CD1c-positive myeloid dendritic cell (primary cell): Measurements from ENCODE around the gene PAPOLG.

Experiments
- DNase-seq: peaks from one replicate; pipeline ENCODE4 v3.0.0-alpha.2; 2016; ENCODE audit errors: extremely low spot score

Gene PAPOLG

GRCh38 chr2:60756097-60757087 lies at the start of gene PAPOLG:
PAPOLG (plus strand) TSS chr2:60756268; CDS start chr2:60756479, 211 bp downstream.
- DNase-seq, result peak; percentile 96

- DNase-seq, result peak; percentile 88
Observed at GRCh38 chr2:60707750-60708371, 48.2 kb upstream of the PAPOLG start.

GRCh38 chr2:60708630-60709320 lies 47.3 kb upstream of the PAPOLG start:
- no peak for DNase-seq

GRCh38 chr2:60710707-60711106 lies 45.4 kb upstream of the PAPOLG start:
- DNase-seq, result peak; percentile 91

GRCh38 chr2:60715561-60715960 lies 40.5 kb upstream of the PAPOLG start:
- DNase-seq, result peak; percentile 13

- peak; percentile 83 for DNase-seq
Observed at GRCh38 chr2:60717691-60718090, 38.4 kb upstream of the PAPOLG start.

GRCh38 chr2:60719331-60719730 lies 36.7 kb upstream of the PAPOLG start:
- DNase-seq, result no peak

- DNase-seq, result no peak
Observed at GRCh38 chr2:60725466-60725865, 30.6 kb upstream of the PAPOLG start.

- no peak for DNase-seq
Observed at GRCh38 chr2:60728855-60729254, 27.2 kb upstream of the PAPOLG start.

- DNase-seq, result peak; percentile 12
Observed at GRCh38 chr2:60735496-60736250, 20.4 kb upstream of the PAPOLG start.

GRCh38 chr2:60738679-60739078 lies 17.4 kb upstream of the PAPOLG start:
- no peak for DNase-seq

GRCh38 chr2:60739156-60739555 lies 16.9 kb upstream of the PAPOLG start:
- no peak for DNase-seq

- DNase-seq, result peak; percentile 40
Observed at GRCh38 chr2:60741576-60741975, 14.5 kb upstream of the PAPOLG start.

GRCh38 chr2:60742419-60742818 lies 13.6 kb upstream of the PAPOLG start:
- no peak for DNase-seq

GRCh38 chr2:60745330-60745729 lies 10.7 kb upstream of the PAPOLG start:
- no peak for DNase-seq

- peak; percentile 45 for DNase-seq
Observed at GRCh38 chr2:60745761-60746160, 10.3 kb upstream of the PAPOLG start.

- no peak for DNase-seq
Observed at GRCh38 chr2:60746318-60746717, 9.8 kb upstream of the PAPOLG start.

GRCh38 chr2:60759654-60760053 lies 3.6 kb downstream of the PAPOLG start:
- no peak for DNase-seq

GRCh38 chr2:60764736-60765534 lies 8.9 kb downstream of the PAPOLG start:
- no peak for DNase-seq

GRCh38 chr2:60766283-60766682 lies 10.2 kb downstream of the PAPOLG start:
- DNase-seq, result no peak

GRCh38 chr2:60771508-60771907 lies 15.4 kb downstream of the PAPOLG start:
- no peak for DNase-seq
